Central memory CD4-positive, alpha-beta T cell (primary cell): Measurements from ENCODE around the gene LRRC26.
A peak's percentile ranks its signal among the peaks of the same experiment; 100 is the strongest.

Experiments used
- DNase-seq: peaks from one replicate; pipeline ENCODE4 v3.0.0; 2022
- total RNA-seq, 3 experiments: gene quantifications; one replicate each; lab custom pipeline; 2026; lab: John Stamatoyannopoulos, UW

Gene LRRC26, protein sequence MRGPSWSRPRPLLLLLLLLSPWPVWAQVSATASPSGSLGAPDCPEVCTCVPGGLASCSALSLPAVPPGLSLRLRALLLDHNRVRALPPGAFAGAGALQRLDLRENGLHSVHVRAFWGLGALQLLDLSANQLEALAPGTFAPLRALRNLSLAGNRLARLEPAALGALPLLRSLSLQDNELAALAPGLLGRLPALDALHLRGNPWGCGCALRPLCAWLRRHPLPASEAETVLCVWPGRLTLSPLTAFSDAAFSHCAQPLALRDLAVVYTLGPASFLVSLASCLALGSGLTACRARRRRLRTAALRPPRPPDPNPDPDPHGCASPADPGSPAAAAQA
- total RNA-seq: 0 reads per million in 3 experiments

DNA sequence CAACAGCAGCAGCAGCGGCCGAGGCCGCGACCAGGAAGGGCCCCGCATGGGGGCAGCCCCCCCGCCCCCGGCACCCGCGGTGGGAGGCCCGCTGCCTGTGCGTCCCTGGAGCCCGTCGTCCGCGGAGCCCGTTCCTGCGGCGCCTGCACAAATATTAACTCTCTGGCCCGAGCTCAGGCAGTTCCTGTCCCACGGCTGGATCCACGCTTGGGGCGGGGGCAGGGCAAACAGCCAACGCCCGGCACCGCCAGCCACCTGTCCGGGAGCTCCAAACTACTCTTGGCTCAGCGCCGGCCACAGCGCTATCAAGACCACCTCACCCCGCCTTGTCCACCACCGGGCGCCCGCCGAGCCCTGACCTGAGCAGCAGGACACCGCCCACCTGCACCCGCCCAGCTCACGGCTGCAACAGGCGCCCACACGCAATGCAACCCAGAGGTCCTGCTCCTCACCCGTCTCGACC is at the start of gene LRRC26:
TSS of gene LRRC26 (minus strand) at position 156 of the 463 bp plus-strand sequence. CDS start at position 48, 108 bp downstream.
- DNase-seq: no peak

DNA sequence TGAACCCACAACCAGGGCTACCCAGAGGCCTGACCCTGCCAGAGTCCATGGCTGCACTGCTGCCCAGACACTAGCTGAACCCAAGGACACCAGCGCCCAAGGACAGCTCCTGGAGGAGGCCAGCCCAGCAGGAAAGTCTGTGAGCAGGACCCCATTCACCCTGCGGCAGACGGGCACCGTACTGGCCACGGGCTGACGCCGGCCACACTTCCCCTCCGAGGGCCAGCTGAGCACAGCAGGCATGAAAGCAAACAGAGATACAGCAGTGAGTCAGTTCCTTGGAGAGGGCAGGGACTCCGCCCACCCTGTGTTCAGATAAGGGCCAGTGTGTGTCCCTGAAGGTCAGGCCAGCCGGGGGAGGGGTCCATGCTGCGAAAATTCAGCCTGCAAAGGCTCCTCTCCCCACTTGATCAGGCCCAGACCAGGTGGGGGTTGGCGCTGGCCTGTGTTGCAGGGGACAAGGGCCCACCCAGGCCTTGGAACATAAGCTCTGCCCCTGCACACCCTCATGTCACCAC is 49.0 kb upstream of the LRRC26 start:
- no peak for DNase-seq

DNA sequence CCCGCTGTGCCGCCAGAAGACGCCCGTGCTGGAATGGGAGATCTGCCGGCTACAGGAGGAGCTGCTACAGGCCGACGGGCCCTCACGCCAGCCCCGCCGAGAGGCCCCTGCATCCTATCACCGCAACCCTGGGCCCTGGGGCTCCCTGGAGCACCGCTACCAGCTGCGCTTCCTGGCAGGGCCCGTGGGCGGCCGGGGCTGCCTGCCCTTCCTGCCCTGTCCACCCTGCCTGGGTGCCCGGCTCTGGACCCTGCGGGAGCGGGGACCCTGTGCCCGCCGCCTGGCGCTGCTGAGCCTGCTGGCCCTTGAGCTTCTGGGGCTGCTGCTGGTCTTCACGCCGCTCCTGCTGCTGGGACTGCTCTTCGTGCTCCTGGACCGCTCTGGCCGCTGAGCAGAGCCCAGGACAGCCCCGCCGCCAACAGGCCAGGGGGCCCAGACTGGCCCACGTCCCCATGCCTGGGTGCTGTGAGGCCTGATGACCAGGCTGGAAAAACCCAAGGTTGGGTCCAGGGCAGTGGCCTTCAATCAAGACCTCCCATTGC is 48.4 kb upstream of the LRRC26 start:
- no peak for DNase-seq

DNA sequence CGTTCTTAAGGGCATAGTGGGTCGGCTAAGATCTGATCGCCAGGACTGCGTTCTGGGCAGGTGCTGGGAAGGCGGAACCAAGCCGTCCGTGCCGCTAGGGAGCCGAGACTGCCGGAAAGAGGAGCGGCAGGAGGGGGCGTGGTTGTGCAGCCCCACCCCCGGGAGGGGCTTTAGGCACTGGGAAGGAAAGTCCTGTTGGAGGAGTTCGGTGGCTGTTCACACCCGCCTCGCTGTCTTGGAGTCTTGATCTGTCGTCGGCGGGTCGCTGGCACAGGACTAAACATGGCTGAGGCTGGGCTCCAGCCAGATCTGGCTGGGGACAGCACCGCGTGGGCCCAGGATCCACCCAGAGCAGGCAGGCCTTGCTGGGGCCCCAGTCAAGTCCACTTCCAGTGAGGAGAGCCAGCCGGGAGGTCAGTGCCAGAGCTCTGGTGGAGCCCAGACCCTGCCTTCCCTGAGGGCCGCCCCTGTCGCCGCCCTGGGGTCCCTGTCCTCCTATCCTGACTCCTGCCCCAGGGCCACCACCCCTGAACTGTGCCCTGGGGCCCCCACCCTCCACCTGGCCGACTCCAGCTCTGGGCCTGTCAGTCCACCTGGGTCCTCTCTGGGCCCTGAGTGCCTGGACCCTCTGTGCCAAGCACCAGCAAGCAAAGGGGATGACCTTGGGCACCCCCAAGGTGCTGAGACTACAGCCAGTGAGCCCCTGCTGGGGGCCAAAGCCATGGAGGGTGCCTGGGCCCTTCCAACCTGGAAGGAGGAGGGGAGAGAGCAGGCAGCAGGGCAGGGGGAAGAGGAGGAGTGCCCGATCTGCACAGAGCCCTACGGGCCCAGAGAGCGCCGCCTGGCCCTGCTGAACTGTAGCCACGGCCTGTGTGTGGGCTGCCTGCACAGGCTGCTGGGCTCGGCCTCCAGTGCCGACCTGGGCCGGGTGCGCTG is 47.7 kb upstream of the LRRC26 start:
- no peak for DNase-seq

DNA sequence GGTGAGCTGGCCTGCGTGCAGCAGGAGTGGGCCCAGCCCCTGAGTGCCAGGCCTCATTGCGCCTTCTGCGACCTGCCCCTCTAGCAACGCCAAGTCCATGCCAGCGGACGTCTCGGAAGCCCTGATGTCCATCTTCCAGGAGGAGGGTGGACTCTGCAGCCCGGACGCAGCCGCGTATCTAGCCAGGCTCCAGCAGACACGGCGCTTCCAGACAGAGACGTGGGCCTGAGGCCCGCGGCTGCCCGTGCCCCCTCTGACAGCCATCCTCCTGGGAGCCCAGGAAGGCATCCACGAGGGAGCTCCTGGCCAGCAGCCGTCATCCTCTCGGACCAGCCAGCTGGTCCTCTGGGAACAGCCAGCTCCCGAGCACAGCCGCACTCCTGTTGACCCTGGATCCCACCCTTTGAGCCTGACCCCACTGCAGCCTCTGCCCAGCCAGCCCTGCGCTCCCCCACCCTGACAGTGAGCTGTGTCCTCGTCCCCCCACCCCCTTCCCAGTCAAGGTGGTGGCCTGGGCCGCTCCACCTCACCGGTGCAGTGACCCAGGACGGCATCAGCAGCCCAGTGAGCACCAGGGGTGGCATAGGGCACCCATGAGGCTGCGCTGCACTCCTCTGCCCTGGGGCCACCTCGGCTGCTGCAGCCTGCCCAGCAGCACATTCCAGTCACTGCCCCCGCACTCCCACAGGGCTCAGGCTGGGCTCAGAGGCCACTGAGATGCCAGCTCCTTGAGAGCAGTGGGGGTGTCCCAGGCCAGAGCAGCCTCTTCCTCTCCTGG is 46.5 kb upstream of the LRRC26 start:
- no peak for DNase-seq

DNA sequence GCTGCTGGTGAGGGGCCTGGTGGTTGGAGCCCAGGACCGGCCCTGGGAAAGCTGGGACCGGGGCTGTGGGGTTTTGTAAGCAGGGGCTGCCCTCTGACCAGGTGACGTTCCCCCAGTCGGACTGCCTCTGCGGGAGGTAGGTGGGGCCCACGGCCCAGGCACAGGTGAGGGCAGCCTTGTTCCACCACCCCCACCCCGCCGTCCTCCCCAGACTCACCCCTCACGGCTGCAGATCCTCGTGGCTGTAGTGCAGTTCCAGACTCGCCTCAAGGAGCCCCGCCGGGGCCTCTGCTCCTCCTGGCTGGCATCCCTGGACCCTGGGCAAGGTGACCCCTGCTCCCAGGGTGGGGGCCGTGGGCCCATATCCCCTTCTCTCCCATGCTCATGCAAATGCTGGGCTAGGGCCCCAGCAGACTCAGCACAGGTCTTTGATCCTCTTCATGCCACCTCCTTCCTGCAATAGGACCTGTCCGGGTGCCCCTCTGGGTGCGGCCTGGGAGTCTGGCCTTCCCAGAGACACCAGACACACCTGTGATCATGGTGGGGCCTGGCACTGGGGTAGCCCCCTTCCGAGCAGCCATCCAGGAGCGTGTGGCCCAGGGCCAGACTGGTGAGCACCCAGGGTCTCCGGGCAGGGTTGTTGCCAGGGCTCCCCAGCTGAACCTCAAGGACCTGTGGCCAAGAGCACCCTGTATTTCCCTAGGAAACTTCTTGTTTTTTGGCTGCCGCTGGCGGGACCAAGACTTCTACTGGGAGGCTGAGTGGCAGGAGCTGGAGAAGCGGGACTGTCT is 45.5 kb upstream of the LRRC26 start:
- DNase-seq: no peak

DNA sequence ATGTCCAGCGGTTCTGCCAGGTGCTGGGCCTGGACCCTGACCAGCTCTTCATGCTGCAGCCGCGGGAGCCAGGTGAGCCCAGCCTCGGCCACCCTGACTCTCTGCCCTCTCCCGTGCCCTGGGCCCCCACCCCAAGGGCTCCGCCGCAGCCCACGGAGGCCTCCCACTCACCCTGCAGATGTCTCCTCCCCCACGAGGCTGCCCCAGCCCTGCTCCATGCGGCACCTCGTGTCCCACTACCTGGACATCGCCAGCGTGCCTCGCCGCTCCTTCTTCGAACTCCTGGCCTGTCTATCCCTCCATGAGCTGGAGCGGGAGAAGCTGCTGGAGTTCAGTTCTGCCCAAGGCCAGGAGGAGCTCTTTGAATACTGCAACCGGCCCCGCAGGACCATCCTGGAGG is 44.8 kb upstream of the LRRC26 start:
- no peak for DNase-seq

DNA sequence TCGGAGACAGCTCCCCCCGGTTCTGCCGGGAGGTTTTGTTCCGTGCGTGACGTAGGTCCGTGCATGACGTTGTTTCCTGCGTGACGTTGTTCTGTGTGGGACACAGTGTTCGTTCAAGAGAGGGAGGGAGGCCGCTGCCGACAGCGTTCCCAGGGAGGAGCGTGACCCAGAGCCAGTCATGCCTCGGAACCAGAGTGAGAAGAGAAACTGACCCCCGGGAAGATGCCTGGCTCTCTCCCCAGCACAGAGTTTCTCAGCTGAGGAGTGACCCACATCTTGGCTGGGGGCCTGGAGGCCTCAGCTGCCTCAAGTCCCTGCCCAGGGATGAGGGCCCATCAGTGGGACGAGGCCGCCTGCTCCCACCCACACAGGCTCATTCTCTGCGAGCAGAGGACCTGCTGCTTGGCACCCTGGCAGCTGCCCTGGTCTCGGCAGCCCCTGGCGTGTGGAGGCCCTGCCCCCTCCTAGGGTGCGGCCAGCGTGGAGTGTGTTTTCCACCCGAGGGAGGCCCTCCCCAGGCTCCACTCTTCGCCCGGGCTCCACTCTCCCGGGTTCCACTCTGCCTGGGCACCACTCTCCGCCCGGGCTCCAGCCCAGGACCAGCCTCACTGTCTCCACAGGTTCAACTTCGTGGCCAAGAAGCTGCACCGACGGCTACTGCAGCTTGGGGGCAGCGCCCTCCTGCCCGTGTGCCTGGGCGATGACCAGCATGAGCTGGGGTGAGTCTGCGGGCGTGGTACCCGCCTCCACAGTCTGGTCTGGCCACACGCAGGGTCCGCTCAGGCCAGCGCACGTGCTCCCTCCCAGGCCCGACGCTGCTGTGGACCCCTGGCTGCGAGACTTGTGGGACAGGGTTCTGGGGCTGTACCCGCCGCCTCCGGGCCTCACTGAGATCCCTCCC is 43.6 kb upstream of the LRRC26 start:
- no peak for DNase-seq

DNA sequence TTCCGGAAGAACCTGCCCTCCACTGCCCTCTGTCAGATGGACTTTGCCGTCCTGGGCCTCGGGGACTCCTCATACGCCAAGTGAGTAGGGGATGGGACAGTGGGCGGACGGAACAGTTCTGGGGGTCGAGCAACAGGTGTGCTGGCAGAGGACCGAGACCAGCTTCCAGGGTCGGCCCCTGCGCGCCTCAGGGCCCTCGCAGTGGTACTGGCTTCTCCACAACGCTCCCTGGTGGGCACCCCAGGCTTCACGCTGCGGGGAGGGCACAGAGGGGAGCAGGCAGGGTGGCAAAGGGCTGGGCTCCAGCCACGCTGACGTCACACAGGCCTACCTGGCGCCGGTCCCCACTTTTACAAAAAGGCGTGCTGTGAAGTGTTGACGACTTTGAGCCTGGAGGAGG is 42.7 kb upstream of the LRRC26 start:
- no peak for DNase-seq

DNA sequence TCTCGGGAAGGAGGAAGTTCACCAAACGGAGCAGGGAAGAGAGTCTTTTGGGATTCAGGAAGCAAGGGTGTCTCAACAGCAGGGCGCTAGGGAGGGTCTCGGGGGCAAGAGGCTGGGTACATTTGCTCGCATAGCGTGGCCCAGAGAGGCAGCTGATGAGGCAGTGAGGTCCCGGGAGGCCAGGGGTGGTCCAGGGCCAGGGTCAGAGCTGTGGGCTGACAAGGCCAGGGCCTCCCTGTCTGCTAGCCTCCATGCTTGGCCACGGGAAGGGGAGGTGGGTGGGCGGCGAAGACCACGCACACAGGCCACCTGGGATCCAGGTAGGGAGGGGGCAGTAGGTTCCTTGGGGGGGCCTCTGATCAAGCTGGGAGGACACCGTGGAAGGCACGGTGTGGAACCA is 41.7 kb upstream of the LRRC26 start:
- DNase-seq: no peak

DNA sequence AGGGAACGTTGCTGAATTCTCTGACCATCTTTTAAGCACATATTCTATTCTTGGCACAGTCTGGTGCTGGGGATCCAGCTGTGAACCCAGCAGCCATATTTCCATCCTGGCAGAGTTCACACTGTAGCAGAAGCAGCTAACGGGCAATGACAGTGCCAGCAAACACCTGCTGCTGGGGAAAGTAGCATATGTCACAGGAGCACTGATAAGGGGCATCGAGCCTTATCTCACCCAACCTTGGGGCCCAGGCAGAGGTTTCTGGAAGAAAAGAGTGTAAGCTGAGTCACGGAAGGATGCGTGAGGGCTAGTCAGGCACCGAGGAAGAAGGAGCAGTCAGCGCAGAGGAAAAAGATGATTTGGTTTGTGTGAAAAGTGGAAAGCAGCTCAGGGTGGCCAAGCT is 36.8 kb upstream of the LRRC26 start:
- DNase-seq: no peak

DNA sequence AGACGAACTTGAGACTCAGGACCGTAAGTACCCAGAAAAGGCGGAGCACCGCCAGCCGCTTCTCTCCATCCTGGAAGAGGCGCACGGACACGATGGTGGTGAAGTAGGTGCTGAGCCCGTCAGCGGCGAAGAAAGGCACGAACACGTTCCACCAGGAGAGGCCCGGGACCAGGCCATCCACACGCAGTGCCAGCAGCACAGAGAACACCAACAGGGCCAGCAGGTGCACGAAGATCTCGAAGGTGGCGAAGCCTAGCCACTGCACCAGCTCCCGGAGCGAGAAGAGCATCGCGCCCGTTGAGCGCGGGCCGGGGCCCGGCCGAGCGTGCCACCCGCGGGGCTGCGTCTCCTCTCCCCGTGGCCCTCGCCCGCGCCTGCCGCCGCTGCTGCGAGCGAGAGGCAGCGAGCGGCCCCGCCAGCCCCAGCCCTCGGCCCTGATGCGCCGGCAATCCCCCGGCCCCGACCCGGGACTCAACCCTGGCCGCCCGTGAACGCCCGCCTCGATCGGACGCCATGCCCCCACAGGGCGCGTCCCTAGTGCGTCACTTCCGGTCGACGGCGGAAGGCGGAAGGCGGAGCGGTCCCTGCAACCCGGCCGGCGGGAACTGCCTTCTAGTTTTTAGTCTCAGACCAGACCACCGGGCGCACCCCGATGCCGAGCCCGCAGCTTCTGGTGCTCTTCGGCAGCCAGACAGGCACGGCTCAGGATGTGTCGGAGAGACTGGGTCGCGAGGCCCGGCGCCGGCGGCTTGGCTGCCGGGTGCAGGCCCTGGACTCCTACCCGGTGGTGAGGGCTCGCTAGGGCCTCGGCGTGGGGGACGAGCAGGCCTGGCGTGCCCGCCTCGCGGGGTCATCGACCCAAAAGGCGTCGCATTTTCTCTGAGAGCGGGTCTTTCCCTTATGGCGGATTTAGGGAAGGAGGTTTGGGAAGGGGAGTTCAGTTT is 35.5 kb upstream of the LRRC26 start, which contains the start of the genes NDOR1 and TMEM203:
TSS of gene NDOR1 (plus strand) at position 575 of the 944 bp plus-strand sequence. CDS start at position 653, 78 bp downstream.
TSS of gene TMEM203 (minus strand) at position 523 of the 944 bp plus-strand sequence. CDS start at position 289, 234 bp downstream.
- peak; percentile 89 for DNase-seq

DNA sequence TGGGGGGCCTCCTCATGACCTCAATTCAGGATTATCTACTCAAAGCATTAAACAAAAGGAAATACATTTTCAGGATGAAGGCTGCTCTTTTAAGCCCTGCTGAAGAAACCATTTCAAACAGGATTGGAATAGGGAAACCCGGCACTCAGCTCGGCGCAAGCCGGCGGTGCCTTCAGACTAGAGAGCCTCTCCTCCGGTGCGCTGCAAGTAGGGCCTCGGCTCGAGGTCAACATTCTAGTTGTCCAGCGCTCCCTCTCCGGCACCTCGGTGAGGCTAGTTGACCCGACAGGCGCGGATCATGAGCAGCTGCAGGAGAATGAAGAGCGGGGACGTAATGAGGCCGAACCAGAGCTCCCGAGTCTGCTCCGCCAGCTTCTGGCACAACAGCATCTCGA is 34.9 kb upstream of the LRRC26 start:
- DNase-seq: no peak

DNA sequence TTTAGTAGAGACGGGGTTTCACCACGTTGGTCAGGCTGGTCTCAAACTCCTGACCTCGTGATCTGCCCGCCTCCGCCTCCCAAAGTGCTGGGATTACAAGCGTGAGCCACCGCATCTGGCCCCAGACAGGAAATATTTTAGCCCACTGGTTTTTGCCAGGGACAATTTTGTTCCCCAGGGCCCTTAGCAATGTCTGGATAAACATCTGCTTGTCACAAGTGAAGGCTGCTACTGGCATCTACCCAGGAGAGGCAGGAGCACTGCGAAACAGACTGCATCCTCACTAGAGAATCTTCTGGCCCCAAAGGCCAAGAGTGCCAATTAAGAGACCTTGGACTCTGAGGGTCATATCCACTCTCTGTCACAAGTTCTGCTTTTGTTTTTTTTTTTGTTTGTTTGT is 33.1 kb upstream of the LRRC26 start:
- no peak for DNase-seq

DNA sequence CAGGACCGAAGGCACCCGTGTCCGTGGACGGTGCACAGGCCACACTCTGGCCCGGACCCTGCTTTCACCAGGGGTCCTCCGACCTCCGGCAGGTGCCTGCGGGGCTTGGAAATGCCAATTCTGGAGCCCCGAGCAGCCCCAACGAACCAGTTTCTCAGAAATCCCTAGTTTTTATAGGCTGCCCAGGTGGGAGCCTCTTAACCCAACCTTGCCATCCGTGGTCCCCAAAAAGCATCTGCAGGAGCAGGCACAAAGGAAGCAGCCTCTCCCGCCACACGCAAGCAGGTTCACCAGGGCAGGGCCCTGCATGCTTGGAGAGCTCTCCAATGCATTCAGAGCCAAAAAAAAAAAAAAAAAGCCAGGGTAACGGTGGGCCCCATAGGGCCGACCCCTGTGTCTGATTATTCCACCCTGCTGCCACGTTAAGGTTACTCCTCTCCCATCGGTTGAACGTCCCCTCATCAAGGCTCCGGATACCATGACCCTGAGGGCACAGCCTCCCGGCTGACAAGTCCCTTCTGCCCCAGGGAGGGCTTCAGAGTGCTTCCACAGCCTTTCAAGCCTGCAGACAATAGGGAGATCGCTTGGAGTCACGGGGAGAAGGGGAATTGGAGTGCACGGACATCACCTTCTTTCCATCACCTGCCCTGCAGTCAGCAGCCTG is 31.5 kb upstream of the LRRC26 start:
- no peak for DNase-seq

DNA sequence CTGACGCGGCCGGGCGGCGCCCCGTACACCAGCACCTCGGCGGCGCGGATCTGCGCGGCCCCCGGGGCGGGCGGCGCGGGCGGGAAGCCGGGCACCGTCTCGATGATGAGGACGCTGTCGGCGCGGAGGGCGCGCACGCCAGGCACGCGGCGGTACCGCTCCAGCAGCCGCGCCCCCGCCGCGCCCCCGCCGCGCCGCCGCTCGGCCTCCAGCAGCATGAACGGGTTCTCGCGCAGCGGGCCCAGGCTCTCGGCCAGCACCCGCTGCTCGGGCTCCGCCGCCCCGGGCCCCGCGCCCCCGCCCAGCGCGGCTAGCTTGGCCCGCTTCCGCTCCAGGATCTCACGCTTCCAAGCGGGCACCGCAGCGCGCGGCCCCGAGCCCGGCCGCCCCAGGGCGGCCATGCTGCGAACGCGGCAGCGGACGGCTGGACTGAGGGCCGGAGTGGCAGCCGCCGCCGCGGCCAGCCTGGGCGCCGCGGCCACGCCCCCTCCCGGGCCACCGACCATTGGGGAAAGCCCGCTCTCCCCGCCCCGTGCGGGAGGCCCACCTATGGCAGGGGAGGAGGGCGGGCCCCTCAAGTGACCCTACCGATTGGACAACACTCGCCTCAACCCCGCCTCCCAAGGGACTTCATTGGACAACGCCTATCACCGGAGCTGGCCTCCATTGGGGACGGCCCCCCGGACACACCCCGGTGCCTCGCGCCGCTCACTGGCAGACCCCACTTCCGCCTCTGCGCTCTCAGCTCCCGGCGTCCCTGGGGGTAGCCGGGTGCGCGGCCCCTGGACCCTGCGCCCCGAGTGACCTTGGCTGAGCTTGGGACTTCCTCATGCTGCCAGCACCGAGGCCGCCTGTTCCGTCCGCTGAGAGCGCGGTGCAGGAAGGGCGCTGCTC is 30.7 kb upstream of the LRRC26 start, which contains the start of gene TPRN:
TSS of gene TPRN (minus strand) at position 431 of the 894 bp plus-strand sequence. CDS start at position 401, 30 bp downstream.
- peak; percentile 97 for DNase-seq
